H1 (cell line): Measurements from ENCODE around the gene GNB1L. TPM values are rescaled to one million over a fixed set of nuclear protein-coding genes. Genes with fewer than 3 reads are reported as not detected.

Source experiments
- CTCF ChIA-PET: fragments of 300-600 bp; sonication (Branson Sonifier 250); formaldehyde crosslinking; loops from one replicate; lab custom pipeline; 2021; ENCODE audit not compliant: partially characterized antibody; lab: Charles Lee
- POLR2A ChIA-PET: fragments of 300-600 bp; sonication (Branson Sonifier 250); formaldehyde crosslinking; loops from one replicate; lab custom pipeline; 2021; ENCODE audit warnings: inconsistent platforms; ENCODE audit not compliant: partially characterized antibody; lab: Charles Lee
- DNase-seq, 2 experiments: peaks; one replicate each; pipeline versions ENCODE4 v3.0.0 to v3.0.0-alpha.2; 2010 to 2022; ENCODE audit warnings: low spot score in 2 of 2, low read depth in 1 of 2, mixed read lengths in 1 of 2
- FAIRE-seq: peaks from 2 replicates; lab custom pipeline; 2011; peaks lifted over from hg19 to GRCh38; lab: Jason Lieb, UNC
- H2AFZ ChIP-seq: 2 replicates; pipeline ENCODE4 v1.8.1; 2012; ENCODE audit warnings: low read length, inconsistent platforms
- H2AK5ac ChIP-seq: 2 replicates; pipeline ENCODE4 v1.6.1; 2013; ENCODE audit warnings: low read depth, low read length
- H2BK120ac ChIP-seq: replicated peaks from 2 replicates; pipeline ENCODE3; 2013; ENCODE audit warnings: low read depth, low read length, inconsistent platforms
- H2BK12ac ChIP-seq: 2 replicates; pipeline ENCODE4 v1.6.1; 2013; ENCODE audit warnings: low read depth, low read length
- H2BK15ac ChIP-seq: 2 replicates; pipeline ENCODE4 v1.6.1; 2013; ENCODE audit warnings: low read length
- H2BK20ac ChIP-seq: 2 replicates; pipeline ENCODE4 v1.6.1; 2013; ENCODE audit warnings: low read length
- H2BK5ac ChIP-seq: 2 replicates; pipeline ENCODE4 v1.6.1; 2013; ENCODE audit warnings: low read depth, low read length
- H3K14ac ChIP-seq: 2 replicates; pipeline ENCODE4 v1.6.1; 2013; ENCODE audit warnings: inconsistent platforms; ENCODE audit not compliant: insufficient read length
- H3K18ac ChIP-seq: 2 replicates; pipeline ENCODE4 v1.6.1; 2013; ENCODE audit warnings: low read length; ENCODE audit errors: extremely low read depth
- H3K23ac ChIP-seq: 2 replicates; pipeline ENCODE4 v1.6.1; 2013; ENCODE audit warnings: inconsistent platforms; ENCODE audit not compliant: insufficient read length
- H3K23me2 ChIP-seq: 2 replicates; pipeline ENCODE4 v1.6.1; 2013; ENCODE audit warnings: low read depth, low read length
- H3K27ac ChIP-seq: 2 replicates; pipeline ENCODE4 v1.6.1; 2011; ENCODE audit warnings: low read depth, low read length, inconsistent platforms
- H3K27me3 ChIP-seq, 4 experiments: replicated peaks in 1 of 4; 1 replicate in 1 of 4; 2 replicates in 3 of 4; pipeline versions ENCODE4 v1.6.1 to v1.8.1; 2011 to 2013; ENCODE audit warnings: low read length in 3 of 4, mild to moderate bottlenecking in 3 of 4, inconsistent platforms in 2 of 4, mixed read lengths in 2 of 4, moderate library complexity in 1 of 4; ENCODE audit not compliant: control insufficient read depth in 3 of 4, insufficient read depth in 3 of 4; ENCODE audit errors: extremely low read depth in 1 of 4
- H3K36me3 ChIP-seq, 4 experiments: 2 replicates each; pipeline versions ENCODE4 v1.6.1 to v1.8.1; 2011 to 2013; ENCODE audit warnings: mild to moderate bottlenecking in 4 of 4, low read length in 3 of 4, moderate library complexity in 2 of 4, control low read depth in 1 of 4, inconsistent platforms in 1 of 4; ENCODE audit not compliant: insufficient read depth in 4 of 4, control insufficient read depth in 2 of 4
- H3K4ac ChIP-seq: replicated peaks from 2 replicates; pipeline ENCODE3; 2013; ENCODE audit warnings: low read length, low read depth, mixed read lengths, inconsistent platforms; ENCODE audit not compliant: insufficient read length
- H3K4me1 ChIP-seq, 4 experiments: replicated peaks in 1 of 4; 1 replicate in 1 of 4; 2 replicates in 3 of 4; pipeline versions ENCODE4 v1.6.1 to v1.8.1; 2011 to 2013; ENCODE audit warnings: low read length in 3 of 4, inconsistent platforms in 2 of 4, mixed read lengths in 1 of 4; ENCODE audit not compliant: insufficient read depth in 4 of 4, control insufficient read depth in 3 of 4
- H3K4me2 ChIP-seq, 2 experiments: 2 replicates each; pipeline versions ENCODE4 v1.6.1 to v1.8.1; 2011 to 2013; ENCODE audit warnings: low read depth in 2 of 2, low read length in 2 of 2, control low read depth in 1 of 2, inconsistent platforms in 1 of 2, mild to moderate bottlenecking in 1 of 2; ENCODE audit not compliant: insufficient read depth in 1 of 2
- H3K4me3 ChIP-seq, 4 experiments: fragments of 200-600, 300-600 bp in 1 of 4; sonication (generic), shearing (Covaris generic), sonication (Bioruptor Twin) in 1 of 4; 2 replicates each; pipeline versions ENCODE4 v1.5.1 to v1.8.1; 2011 to 2016; ENCODE audit warnings: low read length in 4 of 4, low read depth in 3 of 4, control low read depth in 2 of 4, inconsistent platforms in 2 of 4, mild to moderate bottlenecking in 2 of 4, mixed read lengths in 1 of 4, moderate library complexity in 1 of 4; ENCODE audit not compliant: insufficient read depth in 2 of 4; ENCODE audit errors: extremely low read depth in 1 of 4
- H3K56ac ChIP-seq: replicated peaks from 2 replicates; pipeline ENCODE3; 2013; ENCODE audit warnings: low read depth, mild to moderate bottlenecking, mixed read lengths, low read length, inconsistent platforms; ENCODE audit not compliant: insufficient read length
- H3K79me1 ChIP-seq: 2 replicates; pipeline ENCODE4 v1.6.1; 2013; ENCODE audit warnings: low read depth, low read length, control low read depth
- H3K79me2 ChIP-seq, 2 experiments: 2 replicates each; pipeline versions ENCODE4 v1.6.1 to v1.8.1; 2012 to 2013; ENCODE audit warnings: low read length in 2 of 2, mild to moderate bottlenecking in 2 of 2, inconsistent platforms in 1 of 2; ENCODE audit not compliant: insufficient read depth in 2 of 2, control insufficient read depth in 1 of 2
- H3K9ac ChIP-seq, 4 experiments: replicated peaks in 1 of 4; 1 replicate in 1 of 4; 2 replicates in 3 of 4; pipeline versions ENCODE4 v1.6.1 to v1.8.1; 2011 to 2013; ENCODE audit warnings: low read depth in 3 of 4, low read length in 3 of 4, control low read depth in 2 of 4, mild to moderate bottlenecking in 2 of 4, moderate library complexity in 2 of 4, inconsistent platforms in 1 of 4; ENCODE audit errors: extremely low read depth in 1 of 4
- H3K9me3 ChIP-seq, 2 experiments: 2 replicates each; pipeline versions ENCODE4 v1.6.1 to v1.8.1; 2012 to 2013; ENCODE audit warnings: mild to moderate bottlenecking in 2 of 2, moderate library complexity in 2 of 2, control low read depth in 1 of 2, inconsistent platforms in 1 of 2, low read depth in 1 of 2, low read length in 1 of 2, mixed read lengths in 1 of 2; ENCODE audit not compliant: insufficient read depth in 2 of 2
- H4K20me1 ChIP-seq, 2 experiments: replicated peaks in 1 of 2; 2 replicates each; pipeline versions ENCODE3 to v1.8.1; 2011 to 2013; ENCODE audit warnings: inconsistent platforms in 2 of 2, low read length in 2 of 2, mild to moderate bottlenecking in 1 of 2; ENCODE audit not compliant: insufficient read depth in 2 of 2, control insufficient read depth in 1 of 2
- H4K5ac ChIP-seq: 2 replicates; pipeline ENCODE4 v1.6.1; 2013; ENCODE audit warnings: low read length, low read depth, mixed read lengths, inconsistent platforms; ENCODE audit not compliant: insufficient read length
- H4K8ac ChIP-seq: 2 replicates; pipeline ENCODE4 v1.8.0; 2013; ENCODE audit warnings: mild to moderate bottlenecking, moderate library complexity, low read length, inconsistent platforms; ENCODE audit not compliant: insufficient read depth; ENCODE audit errors: extremely low read depth
- H4K91ac ChIP-seq: replicated peaks from 2 replicates; pipeline ENCODE3; 2013; ENCODE audit warnings: low read length, mixed read lengths, inconsistent platforms; ENCODE audit not compliant: insufficient read length
- ATF3 ChIP-seq: IDR thresholded peaks from 2 replicates; pipeline ENCODE4 v1.6.1; 2011; ENCODE audit warnings: low read depth, mild to moderate bottlenecking, low read length; ENCODE audit not compliant: insufficient read depth
- JUND ChIP-seq: IDR thresholded peaks from 2 replicates; pipeline ENCODE4 v1.6.1; 2011; ENCODE audit warnings: mild to moderate bottlenecking, improper control_type of control experiment, low read length
- KDM5A ChIP-seq: fragments of 200-600 bp; IDR thresholded peaks from 2 replicates; pipeline ENCODE4 v1.7.1; 2012; ENCODE audit warnings: mild to moderate bottlenecking, low read length, inconsistent platforms, mixed read lengths
- MAX ChIP-seq: IDR thresholded peaks from 2 replicates; pipeline ENCODE4 v1.6.1; 2012; ENCODE audit warnings: inconsistent platforms
- RAD21 ChIP-seq, 2 experiments: IDR thresholded peaks in 1 of 2; conservative IDR thresholded peaks in 1 of 2; 2 replicates each; pipeline ENCODE4 v1.6.1; 2011; ENCODE audit warnings: low read depth in 2 of 2, low read length in 2 of 2, improper control_type of control experiment in 1 of 2, inconsistent platforms in 1 of 2, mild to moderate bottlenecking in 1 of 2, moderate library complexity in 1 of 2
- SIRT6 ChIP-seq: IDR thresholded peaks from one replicate; pipeline ENCODE4 v1.7.1; 2012; ENCODE audit warnings: low read length, inconsistent platforms
- SRF ChIP-seq: IDR thresholded peaks from 2 replicates; pipeline ENCODE4 v1.6.1; 2011; ENCODE audit warnings: mild to moderate bottlenecking, low read depth, low read length, moderate library complexity
- USF2 ChIP-seq: IDR thresholded peaks from 2 replicates; pipeline ENCODE4 v1.6.1; 2011; ENCODE audit warnings: low read length, improper control_type of control experiment
- YY1 ChIP-seq: IDR thresholded peaks from 2 replicates; pipeline ENCODE4 v1.6.1; 2011; ENCODE audit warnings: low read depth, mild to moderate bottlenecking, low read length
- WGBS, 2 experiments: shearing (Covaris generic) in 1 of 2; methylation state at CpG; one replicate each; pipeline versions ENCODE4 v1.1.6 to v1.1.7; 2013 to 2015; ENCODE audit warnings: low lambda C conversion rate in 2 of 2, mixed read lengths in 2 of 2, inconsistent platforms in 1 of 2, low coverage in 1 of 2, missing lambda C conversion rate in 1 of 2; ENCODE audit not compliant: insufficient replicate concordance in 2 of 2, insufficient coverage in 1 of 2, insufficient read length in 1 of 2; ENCODE audit errors: extremely low coverage in 1 of 2, missing lambda C conversion rate in 1 of 2; 5-methylcytosine and 5-hydroxymethylcytosine counted together
- polyA plus RNA-seq, 7 experiments: library from polyadenylated mRNA; depleted of rRNA in 3 of 7; stranded (reverse) in 5 of 7; unstranded in 2 of 7; fragments of >200 nt in 5 of 7; fragments of 200-250 nt in 2 of 7; gene quantifications; 1 replicate in 5 of 7; 2 replicates in 1 of 7; 4 replicates in 1 of 7; pipeline versions ENCODE4 v1.2.1 to v1.2.3, GENCODE V29; 2011 to 2013; ENCODE audit warnings: missing spikeins in 2 of 7, mixed read lengths in 2 of 7
- total RNA-seq: library from RNA; stranded (reverse); fragmentation: NEBNext Ultra II Directional; extraction: Animal tissue kit (Norgen Biotek cat#: 25700); gene quantifications from 2 replicates; pipeline ENCODE4 v1.2.1, GENCODE V29; 2021

Gene GNB1L
- total and polyA plus RNA-seq, 2 of the 8 experiments (the other 6 are each of a cell fraction or from before 2014, with no cell fraction given), result 14.0 to 15.6 TPM

GRCh38 chr22:19882446-19883381 is 28.0 kb upstream of the GNB1L start:
- DNase-seq (peak in 1 of 2 experiments; percentile 43), FAIRE-seq (no peak)
- Histone ChIP-seq H2BK120ac (peak overlapping the region; percentile 95), H4K20me1 (no peaks in the 10 kb centered on the region), H3K79me2 (no peaks in the 10 kb centered on the region), H3K14ac (no peak overlapping the region), H3K9me3 (no peaks in the 10 kb centered on the region), H3K79me1 (no peaks in the 10 kb centered on the region; the same call in 1 of the 2 replicates), H3K36me3 (0 out of 8 replicates have a peak, but pooled peaks cover 0 to 2% (median 0%) of the 10 kb centered on the region in 4 experiments), H3K27me3 (peaks cover 0 to 3% (median 0%) of the 10 kb centered on the region in 4 experiments; a peak in 1 of 7 replicates), H2AFZ (no peak overlapping the region), H4K91ac (peak overlapping the region; percentile 98), H3K23me2 (peaks cover 4% of the 10 kb centered on the region), H3K23ac (no peak overlapping the region), H3K4ac (peak overlapping the region; percentile 66), H3K18ac (peak overlapping the region; percentile 90), H2BK5ac (peak overlapping the region; percentile 99), H4K8ac (peak overlapping the region; percentile 53; the same call in 1 of the 2 replicates), H3K9ac (no peak overlapping the region), H2BK12ac (peak overlapping the region; percentile 84), H4K5ac (no peak overlapping the region), H3K4me3 (no peak overlapping the region), H3K56ac (no peak overlapping the region), H3K4me2 (no peak overlapping the region; a peak in 1 of 4 replicates), H2BK20ac (peak overlapping the region; percentile 93), H3K4me1 (peaks cover 11 to 26% (median 20%) of the 10 kb centered on the region in 4 experiments), H3K27ac (no peak overlapping the region), H2BK15ac (peak overlapping the region; percentile 72), H2AK5ac (peak overlapping the region; percentile 76)
- WGBS, 2 experiments, result 88% methylated on average over 26 of the region's 26 CpGs; no CpG with 5 or more reads in 1 of the 2 experiments
- CTCF ChIA-PET, result interaction anchor here (0.9 to 3.5 kb wide), 3 partner anchors 15 to 159 kb away, joined by 3 to 10 read pairs (median 3); no protein-coding TSS in a partner anchor
- POLR2A ChIA-PET, result interaction anchor here (0.5 to 3.9 kb wide), 2 partner anchors 12 to 30 kb away, joined by 3 to 27 read pairs; no protein-coding TSS in a partner anchor
- no peak for TF ChIP-seq ATF3
- no peak for TF ChIP-seq SIRT6
- TF ChIP-seq KDM5A, result no peak
- no peak for TF ChIP-seq RAD21 (IDR thresholded peaks at IDR 0.05 in 1 of 2, conservative IDR thresholded peaks at IDR 0.05 in 1 of 2; ENCODE audit: low read depth in 2 of 2, low read length in 2 of 2)
- no peak for TF ChIP-seq SRF
- TF ChIP-seq MAX, result no peak
- no peak for TF ChIP-seq USF2
- TF ChIP-seq JUND, result no peak
- TF ChIP-seq YY1, result no peak
